GM08714 (cell line): Measurements from ENCODE around the gene CAPN9.
"Not testable (repeated sequence)": the region's sequence is repeated elsewhere in the genome, so short reads cannot be mapped to it uniquely, and the experiment has no call there.

ENCODE experiments used
- H3K4me3 ChIP-seq: fragments of 200-500 bp; sonication (Bioruptor generic); 2 replicates; pipeline ENCODE4 v1.5.1; 2014; ENCODE audit warnings: mild to moderate bottlenecking, low read length, inconsistent platforms
- ZNF274 ChIP-seq: IDR thresholded peaks from 2 replicates; pipeline ENCODE4 v1.6.1; 2012; ENCODE audit warnings: mild to moderate bottlenecking, low read depth, low read length

CAPN9 gene

GRCh38 chr1:230706887-230707731 is 40.1 kb upstream of the CAPN9 start:
- TF ChIP-seq ZNF274, result no peak
- no peak overlapping the region for H3K4me3 ChIP-seq

GRCh38 chr1:230707732-230708630 is 39.2 kb upstream of the CAPN9 start:
- H3K4me3 ChIP-seq, result no peak overlapping the region
- TF ChIP-seq ZNF274, result no peak

- no peak overlapping the region for H3K4me3 ChIP-seq
- TF ChIP-seq ZNF274, result no peak
Measured at GRCh38 chr1:230708631-230709580, 38.3 kb upstream of the CAPN9 start.

GRCh38 chr1:230709619-230710542 is 37.3 kb upstream of the CAPN9 start:
- no peak for TF ChIP-seq ZNF274
- no peak overlapping the region for H3K4me3 ChIP-seq

GRCh38 chr1:230710543-230710904 is 36.7 kb upstream of the CAPN9 start:
- no peak for TF ChIP-seq ZNF274
- no peak overlapping the region for H3K4me3 ChIP-seq

- no peak for TF ChIP-seq ZNF274
- no peak overlapping the region for H3K4me3 ChIP-seq
Measured at GRCh38 chr1:230711245-230711644, 35.9 kb upstream of the CAPN9 start.

- TF ChIP-seq ZNF274, result no peak
- H3K4me3 ChIP-seq, result no peak overlapping the region
Measured at GRCh38 chr1:230712470-230712942, 34.7 kb upstream of the CAPN9 start.

GRCh38 chr1:230713138-230713537 is 34.0 kb upstream of the CAPN9 start:
- no peak for TF ChIP-seq ZNF274
- H3K4me3 ChIP-seq, result no peak overlapping the region

GRCh38 chr1:230713547-230713914 is 33.7 kb upstream of the CAPN9 start:
- H3K4me3 ChIP-seq, result no peak overlapping the region

GRCh38 chr1:230713915-230714764 is 33.0 kb upstream of the CAPN9 start, which contains the start of gene AGT:
Gene AGT (minus strand): TSS chr1:230714122. CDS start chr1:230710823, 3,299 bp downstream.
- TF ChIP-seq ZNF274, result no peak
- H3K4me3 ChIP-seq, result no peak within 1 kb of the TSS

More at GRCh38 chr1:230713547-230713914, 33.7 kb upstream of the CAPN9 start:
- no peak for TF ChIP-seq ZNF274

GRCh38 chr1:230715510-230715909 is 31.7 kb upstream of the CAPN9 start:
- TF ChIP-seq ZNF274, result no peak
- no peak overlapping the region for H3K4me3 ChIP-seq

- H3K4me3 ChIP-seq, result not testable (repeated sequence)
Measured at GRCh38 chr1:230716453-230716852, 30.7 kb upstream of the CAPN9 start.
